HepG2 (cell line): ENCODE measurements around the gene BMF. TPM values are rescaled to one million over a fixed set of nuclear protein-coding genes. Genes with fewer than 3 reads are reported as not detected.

ENCODE experiments used
- ATAC-seq: fragments of 200-7000 bp; cut with Tn5 transposase; 3 replicates; pipeline ENCODE4 v1.9.1; 2020; ENCODE audit warnings: mild to moderate bottlenecking, moderate library complexity
- BruUV-seq: library from RNA; stranded (reverse); fragments of 400-500 nt; replicated peaks from 2 replicates; lab custom pipeline; 2021; lab: Mats Ljungman, UMichigan
- CTCF ChIA-PET: fragments of 300-600 bp; formaldehyde crosslinking; extraction: SDS; loops from one replicate; lab custom pipeline; 2021; ENCODE audit warnings: low total read pairs, inconsistent platforms, low intra/inter-chr PET ratio; lab: Yijun Ruan, JAX
- POLR2A ChIA-PET: fragments of 350-600 bp; sonication (Branson Sonifier 250); formaldehyde crosslinking; loops from one replicate; lab custom pipeline; 2020; ENCODE audit warnings: antibody characterized with exemption, inconsistent platforms; lab: Yijun Ruan, JAX
- DNase-seq: peaks from one replicate; pipeline ENCODE4 v3.0.0-alpha.2; 2015; ENCODE audit warnings: low spot score
- FAIRE-seq: peaks from 3 replicates; lab custom pipeline; 2011; peaks lifted over from hg19 to GRCh38; lab: Jason Lieb, UNC
- H2AFZ ChIP-seq: one replicate; pipeline ENCODE4 v1.6.1; 2011; ENCODE audit warnings: low read length, inconsistent platforms
- H3K27ac ChIP-seq: fragments of 300-600 bp; 3 replicates; pipeline ENCODE4 v1.8.0; 2011; ENCODE audit warnings: mixed run types, mild to moderate bottlenecking, mixed read lengths, low read length, inconsistent platforms; ENCODE audit not compliant: insufficient read depth; ENCODE audit errors: extremely low read length
- H3K27me3 ChIP-seq, 2 experiments: fragments of 200-600 bp in 1 of 2; 2 replicates in 1 of 2; 3 replicates in 1 of 2; pipeline versions ENCODE4 v1.6.0 to v1.8.0; 2011; ENCODE audit warnings: low read length in 2 of 2, mild to moderate bottlenecking in 2 of 2, moderate library complexity in 2 of 2, inconsistent platforms in 1 of 2; ENCODE audit not compliant: insufficient read depth in 2 of 2, control insufficient read depth in 1 of 2
- H3K36me3 ChIP-seq, 2 experiments: fragments of 200-600 bp in 1 of 2; replicated peaks in 1 of 2; 2 replicates in 1 of 2; 3 replicates in 1 of 2; pipeline versions ENCODE4 v1.5.1 to v1.8.0; 2011; ENCODE audit warnings: low read length in 2 of 2, inconsistent platforms in 1 of 2; ENCODE audit not compliant: insufficient read depth in 2 of 2, control insufficient read depth in 1 of 2
- H3K4me1 ChIP-seq: 2 replicates; pipeline ENCODE4 v1.5.1; 2012; ENCODE audit warnings: low read length, inconsistent platforms; ENCODE audit not compliant: insufficient read depth
- H3K4me2 ChIP-seq: 2 replicates; pipeline ENCODE4 v1.6.0; 2011; ENCODE audit warnings: low read depth, low read length, inconsistent platforms
- H3K4me3 ChIP-seq, 3 experiments: fragments of 200-600 bp in 1 of 3; sonication (generic), shearing (Covaris generic) in 1 of 3; replicated peaks in 1 of 3; 2 replicates each; pipeline ENCODE4 v1.5.1; 2011 to 2016; ENCODE audit warnings: low read length in 3 of 3, inconsistent platforms in 2 of 3, low read depth in 2 of 3, mild to moderate bottlenecking in 2 of 3, control low read depth in 1 of 3, mixed read lengths in 1 of 3; ENCODE audit not compliant: insufficient read depth in 1 of 3
- H3K79me2 ChIP-seq: one replicate; pipeline ENCODE4 v1.6.1; 2011; ENCODE audit warnings: low read length, inconsistent platforms; ENCODE audit not compliant: insufficient read depth
- H3K9ac ChIP-seq: 2 replicates; pipeline ENCODE4 v1.6.0; 2011; ENCODE audit warnings: mild to moderate bottlenecking, low read depth, low read length, inconsistent platforms; ENCODE audit not compliant: insufficient read depth
- H3K9me3 ChIP-seq: 2 replicates; pipeline ENCODE4 v1.5.1; 2012; ENCODE audit warnings: mild to moderate bottlenecking, low read length
- H4K20me1 ChIP-seq: 2 replicates; pipeline ENCODE4 v1.6.0; 2011; ENCODE audit warnings: inconsistent platforms, mild to moderate bottlenecking, low read length, moderate library complexity; ENCODE audit not compliant: insufficient read depth
- HMGA1 ChIP-seq: sonication (generic); formaldehyde crosslinking; conservative IDR thresholded peaks from 2 replicates; pipeline ENCODE4 v1.4.0; 2020; ENCODE audit warnings: missing genetic modification reagents
- MAFK ChIP-seq, 2 experiments: IDR thresholded peaks in 1 of 2; conservative IDR thresholded peaks in 1 of 2; 2 replicates each; pipeline ENCODE4 v1.6.1; 2011; ENCODE audit warnings: improper control_type of control experiment in 2 of 2, low read length in 2 of 2
- SMYD3 ChIP-seq: sonication (generic); formaldehyde crosslinking; IDR thresholded peaks from 2 replicates; pipeline ENCODE4 v1.8.1; 2023; ENCODE audit warnings: mild to moderate bottlenecking, missing genetic modification reagents
- SP1 ChIP-seq, 2 experiments: fragments of 450-650 bp in 1 of 2; sonication (generic) in 1 of 2; formaldehyde crosslinking in 1 of 2; IDR thresholded peaks; 2 replicates each; pipeline versions ENCODE4 v1.4.0 to v1.6.1; 2016 to 2020; ENCODE audit warnings: missing genetic modification reagents in 1 of 2
- ZNF232 ChIP-seq: sonication (generic); formaldehyde crosslinking; IDR thresholded peaks from 2 replicates; pipeline ENCODE4 v1.4.0; 2020; ENCODE audit warnings: missing genetic modification reagents, borderline replicate concordance
- ZNF263 ChIP-seq: sonication (generic); formaldehyde crosslinking; IDR thresholded peaks from 2 replicates; pipeline ENCODE4 v1.4.0; 2020; ENCODE audit warnings: missing genetic modification reagents
- ZNF567 ChIP-seq: sonication (generic); formaldehyde crosslinking; IDR thresholded peaks from 2 replicates; pipeline ENCODE4 v1.8.1; 2023; ENCODE audit warnings: mild to moderate bottlenecking, missing genetic modification reagents, borderline replicate concordance
- ZSCAN12 ChIP-seq: sonication (generic); formaldehyde crosslinking; IDR thresholded peaks from 2 replicates; pipeline ENCODE4 v1.9.0; 2021; ENCODE audit warnings: mild to moderate bottlenecking, missing genetic modification reagents
- WGBS: methylation state at CpG from one replicate; pipeline ENCODE4 v1.1.6; 2017; ENCODE audit warnings: low lambda C conversion rate; 5-methylcytosine and 5-hydroxymethylcytosine counted together
- in situ Hi-C: cut with HindIII; loops from 2 replicates; pipeline ENCODE4 v1.10.0; 2017; ENCODE audit warnings: low pct_unique_long_range_greater_than_20kb; ENCODE audit not compliant: extremely low pct_ligation_motif_present
- intact Hi-C: fragments of 100-400 bp; cut with micrococcal nuclease; formaldehyde crosslinking; loops from one replicate; pipeline ENCODE4 v1.10.0; 2022; ENCODE audit not compliant: unreplicated experiment
- polyA plus RNA-seq, 8 experiments: library from polyadenylated mRNA; depleted of rRNA in 3 of 8; stranded (reverse) in 7 of 8; unstranded in 1 of 8; fragments of >200 nt; fragmentation: Illumina TruSeq in 4 of 8; extraction: Trizol in 4 of 8; gene quantifications; 2 replicates each; pipeline versions ENCODE4 v1.2.1 to v1.2.3, GENCODE V29; 2011 to 2016; ENCODE audit warnings: low read depth in 4 of 8, missing spikeins in 1 of 8, mixed read lengths in 1 of 8; ENCODE audit not compliant: insufficient read depth in 1 of 8
- total RNA-seq, 5 experiments: library from RNA; depleted of rRNA; stranded (reverse); fragments of >200 nt; fragmentation: Illumina TruSeq; extraction: Trizol; gene quantifications; 2 replicates each; pipeline ENCODE4 v1.2.3, GENCODE V29; 2016; ENCODE audit warnings: low read depth in 1 of 5
- TF ChIP-seq, protein P1 (sequence below): sonication (generic); formaldehyde crosslinking; IDR thresholded peaks from 2 replicates; pipeline ENCODE4 v1.5.0; 2020; ENCODE audit warnings: missing genetic modification reagents
- TF ChIP-seq, protein P2 (sequence below): sonication (generic); formaldehyde crosslinking; IDR thresholded peaks from 2 replicates; pipeline ENCODE4 v1.5.0; 2020; ENCODE audit warnings: mild to moderate bottlenecking, low read depth, missing genetic modification reagents, borderline replicate concordance
- TF ChIP-seq, protein P3 (sequence below): sonication (generic); formaldehyde crosslinking; IDR thresholded peaks from 2 replicates; pipeline ENCODE4 v1.8.0; 2022; ENCODE audit warnings: mild to moderate bottlenecking, missing genetic modification reagents
- TF ChIP-seq, protein P4 (sequence below): sonication (generic); formaldehyde crosslinking; IDR thresholded peaks from 2 replicates; pipeline ENCODE4 v1.9.0; 2022; ENCODE audit warnings: missing genetic modification reagents, mild to moderate bottlenecking, borderline replicate concordance
- TF ChIP-seq, protein P5 (sequence below): sonication (generic); formaldehyde crosslinking; IDR thresholded peaks from 2 replicates; pipeline ENCODE4 v1.8.1; 2023; ENCODE audit warnings: mild to moderate bottlenecking, missing genetic modification reagents

The BMF gene
- total and polyA plus RNA-seq, 2 of the 13 experiments (the other 11 are each of a cell fraction or from before 2014, with no cell fraction given) = 8.7 to 15.9 TPM

DNA sequence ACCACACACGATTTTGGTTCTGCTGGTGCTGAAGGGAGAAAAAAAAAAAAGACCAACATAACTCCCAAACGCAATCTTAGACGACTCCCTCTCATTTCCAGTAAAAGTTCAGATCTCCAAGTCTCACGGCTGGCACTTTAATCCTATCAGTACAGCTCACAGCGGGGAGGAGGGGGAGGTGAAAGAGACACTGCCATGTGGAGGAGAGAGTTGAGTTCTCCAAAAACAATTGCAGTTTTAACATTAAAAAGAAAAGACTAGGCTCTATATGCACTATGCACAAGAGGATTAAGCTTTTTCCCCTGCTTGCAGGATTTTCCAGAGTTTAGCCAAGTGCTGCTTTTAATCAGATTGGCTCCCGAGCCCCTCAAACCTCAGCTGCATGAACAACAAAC, 16.8 kb downstream of the BMF start:
- CTCF ChIA-PET = no interaction called here
- FAIRE-seq = no peak
- H3K27me3 ChIP-seq = no peaks in the 10 kb centered on the region
- H3K36me3 ChIP-seq = peaks cover 0 to 9% of the 10 kb centered on the region in 2 experiments; a peak in 3 of 5 replicates
- BruUV-seq = no TSS peak
- no peak for DNase-seq
- H3K4me1 ChIP-seq = peaks cover 99% of the 10 kb centered on the region
- no peak overlapping the region for H2AFZ ChIP-seq
- H3K4me3 ChIP-seq = no peak overlapping the region
- ATAC-seq = no peak
- H3K27ac ChIP-seq = peak overlapping the region; percentile 86
- 0 out of 2 replicates have a peak overlapping the region, but pooled peaks have one; percentile 3 for H3K9ac ChIP-seq
- 46% methylated on average over 6 of the region's 6 CpGs for WGBS
- POLR2A ChIA-PET = interaction anchor here (1.4 to 15.1 kb wide), 4 partner anchors 9 to 44 kb away, joined by 5 to 371 read pairs (median 116); partner anchors contain the start of gene BMF
- H4K20me1 ChIP-seq = no peaks in the 10 kb centered on the region
- TF ChIP-seq MAFK (conservative IDR thresholded peaks at IDR 0.05 in 1 of 2, IDR thresholded peaks at IDR 0.05 in 1 of 2; ENCODE audit: low read length in 2 of 2) (no peak), SP1 (IDR thresholded peaks at IDR 0.05) (no peak), SP1 (CRISPR knock-in tag; IDR thresholded peaks at IDR 0.05) (no peak), SMYD3 (0 out of 2 replicates have a peak, but pooled peaks have one; percentile 8), ZSCAN12 (CRISPR knock-in tag) (no peak), ZNF567 (CRISPR knock-in tag) (no peak), ZNF232 (CRISPR knock-in tag) (no peak), ZNF263 (CRISPR knock-in tag) (peak; percentile 37; the same call in 1 of the 2 replicates), HMGA1 (CRISPR knock-in tag) (no peak)
- TF ChIP-seq, protein P1, sequence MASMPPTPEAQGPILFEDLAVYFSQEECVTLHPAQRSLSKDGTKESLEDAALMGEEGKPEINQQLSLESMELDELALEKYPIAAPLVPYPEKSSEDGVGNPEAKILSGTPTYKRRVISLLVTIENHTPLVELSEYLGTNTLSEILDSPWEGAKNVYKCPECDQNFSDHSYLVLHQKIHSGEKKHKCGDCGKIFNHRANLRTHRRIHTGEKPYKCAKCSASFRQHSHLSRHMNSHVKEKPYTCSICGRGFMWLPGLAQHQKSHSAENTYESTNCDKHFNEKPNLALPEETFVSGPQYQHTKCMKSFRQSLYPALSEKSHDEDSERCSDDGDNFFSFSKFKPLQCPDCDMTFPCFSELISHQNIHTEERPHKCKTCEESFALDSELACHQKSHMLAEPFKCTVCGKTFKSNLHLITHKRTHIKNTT (CRISPR knock-in tag) = no peak
- TF ChIP-seq, protein P2, sequence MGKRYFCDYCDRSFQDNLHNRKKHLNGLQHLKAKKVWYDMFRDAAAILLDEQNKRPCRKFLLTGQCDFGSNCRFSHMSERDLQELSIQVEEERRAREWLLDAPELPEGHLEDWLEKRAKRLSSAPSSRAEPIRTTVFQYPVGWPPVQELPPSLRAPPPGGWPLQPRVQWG = no peak
- TF ChIP-seq, protein P3, sequence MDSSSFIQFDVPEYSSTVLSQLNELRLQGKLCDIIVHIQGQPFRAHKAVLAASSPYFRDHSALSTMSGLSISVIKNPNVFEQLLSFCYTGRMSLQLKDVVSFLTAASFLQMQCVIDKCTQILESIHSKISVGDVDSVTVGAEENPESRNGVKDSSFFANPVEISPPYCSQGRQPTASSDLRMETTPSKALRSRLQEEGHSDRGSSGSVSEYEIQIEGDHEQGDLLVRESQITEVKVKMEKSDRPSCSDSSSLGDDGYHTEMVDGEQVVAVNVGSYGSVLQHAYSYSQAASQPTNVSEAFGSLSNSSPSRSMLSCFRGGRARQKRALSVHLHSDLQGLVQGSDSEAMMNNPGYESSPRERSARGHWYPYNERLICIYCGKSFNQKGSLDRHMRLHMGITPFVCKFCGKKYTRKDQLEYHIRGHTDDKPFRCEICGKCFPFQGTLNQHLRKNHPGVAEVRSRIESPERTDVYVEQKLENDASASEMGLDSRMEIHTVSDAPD = no peak
- TF ChIP-seq, protein P4, sequence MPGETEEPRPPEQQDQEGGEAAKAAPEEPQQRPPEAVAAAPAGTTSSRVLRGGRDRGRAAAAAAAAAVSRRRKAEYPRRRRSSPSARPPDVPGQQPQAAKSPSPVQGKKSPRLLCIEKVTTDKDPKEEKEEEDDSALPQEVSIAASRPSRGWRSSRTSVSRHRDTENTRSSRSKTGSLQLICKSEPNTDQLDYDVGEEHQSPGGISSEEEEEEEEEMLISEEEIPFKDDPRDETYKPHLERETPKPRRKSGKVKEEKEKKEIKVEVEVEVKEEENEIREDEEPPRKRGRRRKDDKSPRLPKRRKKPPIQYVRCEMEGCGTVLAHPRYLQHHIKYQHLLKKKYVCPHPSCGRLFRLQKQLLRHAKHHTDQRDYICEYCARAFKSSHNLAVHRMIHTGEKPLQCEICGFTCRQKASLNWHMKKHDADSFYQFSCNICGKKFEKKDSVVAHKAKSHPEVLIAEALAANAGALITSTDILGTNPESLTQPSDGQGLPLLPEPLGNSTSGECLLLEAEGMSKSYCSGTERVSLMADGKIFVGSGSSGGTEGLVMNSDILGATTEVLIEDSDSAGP (CRISPR knock-in tag) = no peak
- TF ChIP-seq, protein P5, sequence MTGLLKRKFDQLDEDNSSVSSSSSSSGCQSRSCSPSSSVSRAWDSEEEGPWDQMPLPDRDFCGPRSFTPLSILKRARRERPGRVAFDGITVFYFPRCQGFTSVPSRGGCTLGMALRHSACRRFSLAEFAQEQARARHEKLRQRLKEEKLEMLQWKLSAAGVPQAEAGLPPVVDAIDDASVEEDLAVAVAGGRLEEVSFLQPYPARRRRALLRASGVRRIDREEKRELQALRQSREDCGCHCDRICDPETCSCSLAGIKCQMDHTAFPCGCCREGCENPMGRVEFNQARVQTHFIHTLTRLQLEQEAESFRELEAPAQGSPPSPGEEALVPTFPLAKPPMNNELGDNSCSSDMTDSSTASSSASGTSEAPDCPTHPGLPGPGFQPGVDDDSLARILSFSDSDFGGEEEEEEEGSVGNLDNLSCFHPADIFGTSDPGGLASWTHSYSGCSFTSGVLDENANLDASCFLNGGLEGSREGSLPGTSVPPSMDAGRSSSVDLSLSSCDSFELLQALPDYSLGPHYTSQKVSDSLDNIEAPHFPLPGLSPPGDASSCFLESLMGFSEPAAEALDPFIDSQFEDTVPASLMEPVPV (CRISPR knock-in tag) = 0 out of 2 replicates have a peak, but pooled peaks have one; percentile 9
- in situ Hi-C loops = no loop called here
- H3K4me2 ChIP-seq = peak overlapping the region; percentile 77
- no peaks in the 10 kb centered on the region for H3K79me2 ChIP-seq
- intact Hi-C loops = loop anchor here (2.0 kb wide), 1 partner anchor 17 kb away; the partner anchor contains the start of gene BMF
- no peaks in the 10 kb centered on the region for H3K9me3 ChIP-seq
